Measurements from ENCODE around the gene ZNF221.

DNA sequence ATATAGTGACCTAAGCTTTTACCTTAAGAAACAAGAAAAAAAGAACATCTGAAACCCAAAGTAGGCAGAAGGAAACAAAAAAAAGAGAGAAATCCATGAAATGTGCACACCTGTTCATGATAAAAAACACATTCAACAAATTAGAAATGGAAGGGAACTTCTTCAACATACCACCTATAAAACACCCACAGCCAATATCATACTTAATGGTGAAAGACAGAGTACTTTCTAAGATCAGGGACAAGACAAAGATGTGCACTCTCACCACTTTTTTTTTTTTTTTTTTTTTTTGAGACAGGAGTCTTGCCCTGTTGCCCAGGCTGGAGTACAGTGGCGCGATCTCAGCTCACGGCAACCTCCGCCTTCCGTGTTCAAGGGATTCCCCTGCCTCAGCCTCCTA is 45.1 kb upstream of the ZNF221 start:
- TF ChIP-seq CTCF (IDR thresholded peaks at IDR 0.05; ENCODE audit: insufficient read depth, low read length, poor library complexity, severe bottlenecking) (no peak), EZH2phosphoT487 (conservative IDR thresholded peaks at IDR 0.05; ENCODE audit: low read length) (no peak)

Data from SU-DHL-6 (cell line).